ENCODE data around the gene LRP1B. TPM values are rescaled to one million over a fixed set of nuclear protein-coding genes. Genes with fewer than 3 reads are reported as not detected.

The LRP1B gene
- total and polyA plus RNA-seq, 2 experiments from 2014 or later, result not detected

DNA sequence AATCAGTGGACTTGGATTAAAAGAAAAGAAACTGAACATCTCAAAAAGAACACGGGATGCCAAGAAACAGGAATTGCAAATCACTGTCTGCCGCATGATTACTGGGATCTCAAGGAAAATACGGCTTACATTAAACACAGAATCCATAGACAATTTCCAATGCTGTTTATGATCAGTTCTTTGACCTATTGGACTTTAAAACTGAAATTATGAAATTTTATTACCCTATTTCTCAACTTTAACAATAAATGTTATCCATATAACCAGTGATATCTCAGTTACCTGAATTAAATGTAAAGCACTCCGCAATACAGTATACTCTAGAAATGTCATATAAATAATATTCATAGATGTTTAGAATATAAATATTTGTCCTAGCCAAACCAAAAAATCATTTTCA, 1793.8 kb downstream of the LRP1B start:
- no peaks in the 10 kb centered on the region for H4K20me1 ChIP-seq (ENCODE audit: insufficient read depth)
- H3K4me3 ChIP-seq, result no peak overlapping the region
- WGBS, 2 experiments (ENCODE audit: low coverage in 1 of 2, low lambda C conversion rate in 2 of 2, missing lambda C conversion rate in 2 of 2), result 68 to 72% methylated on average over 4 of the region's 4 CpGs
- H3K4me1 ChIP-seq (ENCODE audit: insufficient read depth), result no peaks in the 10 kb centered on the region
- no peaks in the 10 kb centered on the region for H3K27me3 ChIP-seq (replicated peaks; ENCODE audit: insufficient read depth)
- no peaks in the 10 kb centered on the region for H3F3A ChIP-seq (ENCODE audit: insufficient read depth)
- H2AFZ ChIP-seq, result no peak overlapping the region
- no peaks in the 10 kb centered on the region for H3K9me3 ChIP-seq (ENCODE audit: low read depth)
- TF ChIP-seq EZH2phosphoT487 (IDR thresholded peaks at IDR 0.05; ENCODE audit: insufficient read depth, low read depth), result no peak
- no peak for TF ChIP-seq EZH2 (IDR thresholded peaks at IDR 0.05; ENCODE audit: insufficient read depth, poor library complexity, severe bottlenecking)
- in situ Hi-C loops (cut with MboI), result no loop called here
- H3K79me2 ChIP-seq (ENCODE audit: insufficient read depth), result no peaks in the 10 kb centered on the region
- H3K9me2 ChIP-seq (ENCODE audit: insufficient read depth), result no peaks in the 10 kb centered on the region
- no peak overlapping the region for H3K27ac ChIP-seq
- H3K9ac ChIP-seq, result no peak overlapping the region
- DNase-seq, result no peak
- H3K4me2 ChIP-seq (ENCODE audit: unreplicated experiment), result no peak overlapping the region
- H3K36me3 ChIP-seq (ENCODE audit: low read depth), result no peaks in the 10 kb centered on the region

DNA sequence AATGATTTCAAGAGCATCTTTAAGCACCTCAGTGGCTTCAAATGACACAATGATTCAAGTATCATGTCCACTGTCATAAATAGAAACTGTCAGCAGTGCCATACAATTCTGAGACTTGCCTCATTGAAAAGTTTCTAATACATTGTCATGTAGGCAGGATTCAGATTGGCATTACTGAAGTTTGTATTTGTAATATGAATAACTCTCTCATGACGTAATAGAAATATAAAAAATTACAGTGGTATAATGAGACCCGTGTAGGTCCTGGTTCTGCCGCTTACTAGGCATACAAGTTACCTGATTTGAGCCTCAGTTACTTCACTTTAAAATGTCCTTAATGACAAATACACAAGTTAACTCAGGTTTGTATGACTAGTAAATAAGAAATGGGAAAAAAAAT, 1814.5 kb downstream of the LRP1B start:
- no peak overlapping the region for H2AFZ ChIP-seq
- no peak overlapping the region for H3K27ac ChIP-seq
- H3K36me3 ChIP-seq (ENCODE audit: low read depth), result no peaks in the 10 kb centered on the region
- no peak for DNase-seq
- in situ Hi-C loops (cut with MboI), result no loop called here
- no peak overlapping the region for H3K9ac ChIP-seq
- no peaks in the 10 kb centered on the region for H3K4me1 ChIP-seq (ENCODE audit: insufficient read depth)
- H3K4me2 ChIP-seq (ENCODE audit: unreplicated experiment), result no peak overlapping the region
- no peaks in the 10 kb centered on the region for H3F3A ChIP-seq (ENCODE audit: insufficient read depth)
- no peaks in the 10 kb centered on the region for H3K9me2 ChIP-seq (ENCODE audit: insufficient read depth)
- H4K20me1 ChIP-seq (ENCODE audit: insufficient read depth), result no peaks in the 10 kb centered on the region
- TF ChIP-seq EZH2 (IDR thresholded peaks at IDR 0.05; ENCODE audit: insufficient read depth, poor library complexity, severe bottlenecking) (no peak), EZH2phosphoT487 (IDR thresholded peaks at IDR 0.05; ENCODE audit: insufficient read depth, low read depth) (no peak)
- H3K9me3 ChIP-seq (ENCODE audit: low read depth), result no peaks in the 10 kb centered on the region
- H3K4me3 ChIP-seq, result no peak overlapping the region
- H3K27me3 ChIP-seq (replicated peaks; ENCODE audit: insufficient read depth), result no peaks in the 10 kb centered on the region
- H3K79me2 ChIP-seq (ENCODE audit: insufficient read depth), result no peaks in the 10 kb centered on the region
- 59 to 62% methylated on average over 3 of the region's 3 CpGs for WGBS, 2 experiments (ENCODE audit: low coverage in 1 of 2, low lambda C conversion rate in 2 of 2, missing lambda C conversion rate in 2 of 2)

DNA sequence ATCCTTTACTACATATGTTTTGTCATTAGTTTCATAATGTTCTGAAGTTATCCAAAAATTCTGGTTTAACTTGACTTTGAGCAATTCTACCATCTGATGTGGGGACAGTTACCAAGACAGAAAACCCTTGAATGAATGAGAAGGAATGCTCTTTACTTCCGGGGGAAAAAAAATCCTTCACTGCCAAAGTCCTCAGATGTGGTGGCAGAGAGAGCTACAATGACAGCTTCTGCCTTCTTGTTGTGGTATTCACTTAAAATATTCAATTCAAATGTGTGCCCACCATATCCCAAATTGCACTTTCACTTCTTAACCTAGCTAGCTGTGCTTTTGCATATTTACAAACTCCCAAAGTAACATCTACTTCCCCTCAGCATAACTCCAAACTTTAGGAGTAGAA, 1818.9 kb downstream of the LRP1B start:
- no peak overlapping the region for H2AFZ ChIP-seq
- no peaks in the 10 kb centered on the region for H3K27me3 ChIP-seq (replicated peaks; ENCODE audit: insufficient read depth)
- no peak overlapping the region for H3K4me3 ChIP-seq
- 0 to 3% methylated on average over 1 of the region's 1 CpG for WGBS, 2 experiments (ENCODE audit: low coverage in 1 of 2, low lambda C conversion rate in 2 of 2, missing lambda C conversion rate in 2 of 2)
- H3F3A ChIP-seq (ENCODE audit: insufficient read depth), result no peaks in the 10 kb centered on the region
- H3K4me2 ChIP-seq (ENCODE audit: unreplicated experiment), result no peak overlapping the region
- H3K27ac ChIP-seq, result no peak overlapping the region
- TF ChIP-seq EZH2phosphoT487 (IDR thresholded peaks at IDR 0.05; ENCODE audit: insufficient read depth, low read depth), result no peak
- TF ChIP-seq EZH2 (IDR thresholded peaks at IDR 0.05; ENCODE audit: insufficient read depth, poor library complexity, severe bottlenecking), result no peak
- H3K9me2 ChIP-seq (ENCODE audit: insufficient read depth), result no peaks in the 10 kb centered on the region
- no peaks in the 10 kb centered on the region for H3K4me1 ChIP-seq (ENCODE audit: insufficient read depth)
- DNase-seq, result no peak
- H3K9ac ChIP-seq, result no peak overlapping the region
- no peaks in the 10 kb centered on the region for H4K20me1 ChIP-seq (ENCODE audit: insufficient read depth)
- no peaks in the 10 kb centered on the region for H3K36me3 ChIP-seq (ENCODE audit: low read depth)
- in situ Hi-C loops (cut with MboI), result no loop called here
- H3K9me3 ChIP-seq (ENCODE audit: low read depth), result no peaks in the 10 kb centered on the region
- no peaks in the 10 kb centered on the region for H3K79me2 ChIP-seq (ENCODE audit: insufficient read depth)

DNA sequence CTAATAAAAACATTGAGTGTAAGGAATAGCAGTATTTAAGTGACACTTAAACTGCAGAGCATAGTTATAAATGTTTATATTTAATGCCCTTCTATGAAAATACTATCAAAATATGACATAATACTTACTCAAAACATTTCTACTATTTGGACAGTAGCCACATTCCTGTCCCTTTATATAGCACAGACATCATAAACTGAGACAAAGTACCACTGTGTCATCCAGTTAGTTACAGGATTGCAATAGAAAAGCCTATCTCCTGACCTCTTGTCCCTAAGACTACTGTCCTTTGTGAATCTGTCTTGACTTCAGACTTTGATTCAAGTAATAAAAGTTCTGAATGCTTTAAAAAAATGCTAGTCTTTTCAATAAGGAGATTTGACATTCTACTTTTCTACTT, 1822.1 kb downstream of the LRP1B start:
- no peaks in the 10 kb centered on the region for H3K27me3 ChIP-seq (replicated peaks; ENCODE audit: insufficient read depth)
- no peak for TF ChIP-seq EZH2 (IDR thresholded peaks at IDR 0.05; ENCODE audit: insufficient read depth, poor library complexity, severe bottlenecking)
- H3K4me1 ChIP-seq (ENCODE audit: insufficient read depth), result no peaks in the 10 kb centered on the region
- no peak overlapping the region for H3K9ac ChIP-seq
- in situ Hi-C loops (cut with MboI), result no loop called here
- H4K20me1 ChIP-seq (ENCODE audit: insufficient read depth), result no peaks in the 10 kb centered on the region
- H3F3A ChIP-seq (ENCODE audit: insufficient read depth), result no peaks in the 10 kb centered on the region
- H3K36me3 ChIP-seq (ENCODE audit: low read depth), result no peaks in the 10 kb centered on the region
- no peak overlapping the region for H3K4me3 ChIP-seq
- no peaks in the 10 kb centered on the region for H3K9me2 ChIP-seq (ENCODE audit: insufficient read depth)
- DNase-seq, result no peak
- H3K27ac ChIP-seq, result no peak overlapping the region
- no peak overlapping the region for H2AFZ ChIP-seq
- H3K9me3 ChIP-seq (ENCODE audit: low read depth), result no peaks in the 10 kb centered on the region
- no peak overlapping the region for H3K4me2 ChIP-seq (ENCODE audit: unreplicated experiment)
- H3K79me2 ChIP-seq (ENCODE audit: insufficient read depth), result no peaks in the 10 kb centered on the region

DNA sequence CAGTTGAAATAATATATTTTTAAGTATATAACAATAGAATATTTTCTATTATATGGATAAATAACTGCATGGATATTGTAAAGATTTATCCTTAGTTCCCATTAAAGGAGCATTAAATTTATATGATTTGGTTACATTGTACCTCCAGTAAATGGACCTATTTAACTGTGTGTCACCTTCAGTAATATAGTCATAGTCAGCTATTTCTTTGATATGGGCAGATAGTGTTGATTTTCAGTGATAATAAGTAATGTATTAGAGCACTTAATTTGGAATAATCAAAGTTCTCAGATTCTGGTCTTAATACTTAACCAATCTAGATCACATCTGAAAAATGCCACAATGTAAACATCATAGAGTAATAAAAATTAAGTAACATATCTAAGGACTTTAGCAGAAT, 1823.3 kb downstream of the LRP1B start:
- Histone ChIP-seq H3K4me1 (ENCODE audit: insufficient read depth) (no peaks in the 10 kb centered on the region), H3K9me2 (ENCODE audit: insufficient read depth) (no peaks in the 10 kb centered on the region), H3K27ac (no peak overlapping the region), H3F3A (ENCODE audit: insufficient read depth) (no peaks in the 10 kb centered on the region), H3K4me3 (no peak overlapping the region), H3K9ac (no peak overlapping the region), H3K4me2 (ENCODE audit: unreplicated experiment) (no peak overlapping the region), H3K9me3 (ENCODE audit: low read depth) (no peaks in the 10 kb centered on the region), H2AFZ (no peak overlapping the region), H3K36me3 (ENCODE audit: low read depth) (no peaks in the 10 kb centered on the region), H3K79me2 (ENCODE audit: insufficient read depth) (no peaks in the 10 kb centered on the region), H3K27me3 (replicated peaks; ENCODE audit: insufficient read depth) (no peaks in the 10 kb centered on the region), H4K20me1 (ENCODE audit: insufficient read depth) (no peaks in the 10 kb centered on the region)
- TF ChIP-seq EZH2 (IDR thresholded peaks at IDR 0.05; ENCODE audit: insufficient read depth, poor library complexity, severe bottlenecking) (no peak), EZH2phosphoT487 (IDR thresholded peaks at IDR 0.05; ENCODE audit: insufficient read depth, low read depth) (no peak)
- no peak for DNase-seq
- in situ Hi-C loops (cut with MboI), result no loop called here
